GM23338 (cell line): Measurements from ENCODE around the gene SPANXC. TPM values are rescaled to one million over a fixed set of nuclear protein-coding genes. Genes with fewer than 3 reads are reported as not detected.

ENCODE experiments used
- ATAC-seq: fragments of 200-7000 bp; cut with Tn5 transposase; 3 replicates; pipeline ENCODE4 v1.9.1; 2020
- DNase-seq: peaks from one replicate; pipeline ENCODE4 v3.0.0-alpha.2; 2015; ENCODE audit warnings: low spot score
- H2AFZ ChIP-seq: fragments of 200-600 bp; sonication (generic); 2 replicates; pipeline ENCODE4 v1.8.0; 2016; ENCODE audit warnings: antibody characterized with exemption, mild to moderate bottlenecking, moderate library complexity
- H3F3A ChIP-seq: fragments of 200-600 bp; sonication (generic); replicated peaks from 2 replicates; pipeline ENCODE4 v1.8.0; 2017; ENCODE audit warnings: antibody characterized with exemption, mixed run types, low read depth
- H3K27ac ChIP-seq: fragments of 200-600 bp; sonication (generic); 2 replicates; pipeline ENCODE4 v1.6.1; 2016; ENCODE audit warnings: low read depth
- H3K27me3 ChIP-seq: fragments of 200-600 bp; sonication (generic); 2 replicates; pipeline ENCODE4 v1.8.0; 2016; ENCODE audit warnings: mild to moderate bottlenecking, mixed run types, moderate library complexity; ENCODE audit not compliant: insufficient read depth
- H3K36me3 ChIP-seq: fragments of 200-600 bp; sonication (generic); 2 replicates; pipeline ENCODE4 v1.8.0; 2016; ENCODE audit warnings: mild to moderate bottlenecking; ENCODE audit not compliant: insufficient read depth
- H3K4me1 ChIP-seq: fragments of 200-600 bp; sonication (generic); 2 replicates; pipeline ENCODE4 v1.8.0; 2016; ENCODE audit warnings: mild to moderate bottlenecking, moderate library complexity; ENCODE audit not compliant: insufficient read depth
- H3K4me2 ChIP-seq: fragments of 200-600 bp; sonication (generic); 2 replicates; pipeline ENCODE4 v1.7.1; 2017; ENCODE audit warnings: mixed run types
- H3K4me3 ChIP-seq: fragments of 200-600 bp; sonication (generic); 2 replicates; pipeline ENCODE4 v1.6.1; 2016; ENCODE audit warnings: mixed run types
- H3K79me2 ChIP-seq: fragments of 200-600 bp; sonication (generic); replicated peaks from 2 replicates; pipeline ENCODE4 v1.8.0; 2017; ENCODE audit warnings: mild to moderate bottlenecking; ENCODE audit not compliant: insufficient read depth
- H3K9me2 ChIP-seq: fragments of 200-600 bp; sonication (generic); 2 replicates; pipeline ENCODE4 v1.8.0; 2017; ENCODE audit not compliant: insufficient read depth
- H4K20me1 ChIP-seq: fragments of 200-600 bp; sonication (generic); replicated peaks from 2 replicates; pipeline ENCODE4 v1.8.0; 2017; ENCODE audit warnings: mild to moderate bottlenecking; ENCODE audit not compliant: insufficient read depth
- H3K27ac Mint-ChIP-seq: 2 replicates; pipeline ENCODE4 v1.8.0; 2020; ENCODE audit warnings: inconsistent platforms, mild to moderate bottlenecking, moderate library complexity, mixed read lengths
- H3K27me3 Mint-ChIP-seq: 3 replicates; pipeline ENCODE4 v1.8.0; 2022; ENCODE audit warnings: low read depth, mild to moderate bottlenecking, moderate library complexity, mixed read lengths, inconsistent platforms; ENCODE audit not compliant: insufficient read depth, poor library complexity
- H3K36me3 Mint-ChIP-seq: 3 replicates; pipeline ENCODE4 v1.8.0; 2021; ENCODE audit warnings: low read depth, mild to moderate bottlenecking, inconsistent platforms, moderate library complexity, mixed read lengths
- H3K4me1 Mint-ChIP-seq: 3 replicates; pipeline ENCODE4 v1.8.0; 2020; ENCODE audit warnings: mild to moderate bottlenecking, inconsistent platforms, mixed read lengths
- H3K4me3 Mint-ChIP-seq: 3 replicates; pipeline ENCODE4 v1.8.0; 2021; ENCODE audit warnings: moderate library complexity, mild to moderate bottlenecking, inconsistent platforms, mixed read lengths
- H3K9me3 Mint-ChIP-seq: 3 replicates; pipeline ENCODE4 v1.8.0; 2020; ENCODE audit warnings: moderate library complexity, mild to moderate bottlenecking, inconsistent platforms, mixed read lengths
- CTCF ChIP-seq, 2 experiments: fragments of 200-600 bp in 1 of 2; sonication (generic) in 1 of 2; conservative IDR thresholded peaks; 2 replicates each; pipeline versions ENCODE4 v1.5.1 to v1.6.1; 2016 to 2017; ENCODE audit warnings: antibody characterized with exemption in 2 of 2, low read depth in 2 of 2, mild to moderate bottlenecking in 2 of 2, moderate library complexity in 1 of 2
- ETS1 ChIP-seq: IDR thresholded peaks from 2 replicates; pipeline ENCODE4 v1.6.1; 2016; ENCODE audit warnings: antibody characterized with exemption
- EZH2 ChIP-seq: fragments of 200-600 bp; sonication (generic); IDR thresholded peaks from one replicate; pipeline ENCODE4 v1.8.0; 2017; ENCODE audit warnings: antibody characterized with exemption, mild to moderate bottlenecking, low read depth; ENCODE audit not compliant: unreplicated experiment
- EZH2phosphoT487 ChIP-seq: fragments of 200-600 bp; sonication (generic); IDR thresholded peaks from one replicate; pipeline ENCODE4 v1.8.1; 2018; ENCODE audit warnings: antibody characterized with exemption; ENCODE audit not compliant: unreplicated experiment
- JUNB ChIP-seq: IDR thresholded peaks from one replicate; pipeline ENCODE4 v1.6.1; 2016; ENCODE audit warnings: antibody characterized with exemption; ENCODE audit not compliant: unreplicated experiment
- POLR2AphosphoS5 ChIP-seq: IDR thresholded peaks from 2 replicates; pipeline ENCODE4 v1.6.1; 2016; ENCODE audit warnings: antibody characterized with exemption, low read depth
- REST ChIP-seq: IDR thresholded peaks from one replicate; pipeline ENCODE4 v1.6.1; 2018; ENCODE audit warnings: antibody characterized with exemption; ENCODE audit not compliant: unreplicated experiment
- ZNF114 ChIP-seq: fragments of 250-450 bp; sonication (Bioruptor Pico); IDR thresholded peaks from 2 replicates; pipeline ENCODE4 v1.5.0; 2020; ENCODE audit warnings: mild to moderate bottlenecking, moderate library complexity
- polyA plus RNA-seq: library from polyadenylated mRNA; unstranded; fragments of >200 nt; fragmentation: Nextera tagmentation; extraction: Ambion mirVana; gene quantifications from 2 replicates; pipeline ENCODE4 v1.2.1, GENCODE V29; 2016
- total RNA-seq: library from RNA; depleted of rRNA; stranded (reverse); fragments of >200 nt; shearing (Covaris generic); gene quantifications from 2 replicates; pipeline ENCODE4 v1.2.3, GENCODE V29; 2014

SPANXC gene
- total and polyA plus RNA-seq, 2 experiments from 2014 or later, result not detected

DNA sequence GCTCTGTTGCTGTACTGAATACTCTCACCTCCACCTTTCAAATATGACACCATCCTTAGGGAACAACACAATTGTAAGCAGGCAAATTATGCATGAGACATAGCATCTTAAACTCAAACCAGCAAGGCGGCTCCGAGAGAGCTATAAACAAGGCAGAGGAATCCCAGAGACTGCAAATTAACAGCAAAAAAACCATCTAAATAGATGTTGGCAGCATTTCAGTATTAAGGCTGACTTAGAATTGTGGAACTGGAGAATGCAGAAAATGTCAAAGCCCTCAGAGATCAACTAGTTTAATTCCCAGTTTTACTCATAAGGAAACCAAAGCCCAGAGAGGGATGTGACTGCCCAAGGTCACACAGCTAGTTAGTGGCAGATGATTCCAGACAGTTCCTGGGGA is 37.2 kb upstream of the SPANXC start (continued):
- no peak for TF ChIP-seq POLR2AphosphoS5
- TF ChIP-seq JUNB, result no peak
- no peak for TF ChIP-seq EZH2
- TF ChIP-seq ZNF114 (CRISPR knock-in tag), result no peak

- no peaks in the 10 kb centered on the region for H3K27me3 Mint-ChIP-seq
- H3K9me3 Mint-ChIP-seq, result no peaks in the 10 kb centered on the region
- H3K4me3 Mint-ChIP-seq, result no peak overlapping the region
- peak; percentile 86 for ATAC-seq
- H3K36me3 Mint-ChIP-seq, result no peaks in the 10 kb centered on the region
- Histone ChIP-seq H4K20me1 (no peaks in the 10 kb centered on the region), H3K27ac (no peak overlapping the region), H3K79me2 (no peaks in the 10 kb centered on the region), H3K9me2 (no peaks in the 10 kb centered on the region), H3K36me3 (no peaks in the 10 kb centered on the region), H3K4me1 (no peaks in the 10 kb centered on the region), H3K4me2 (no peak overlapping the region), H3F3A (no peaks in the 10 kb centered on the region), H3K27me3 (no peaks in the 10 kb centered on the region), H3K4me3 (no peak overlapping the region), H2AFZ (no peak overlapping the region)
- DNase-seq, result peak; percentile 53
- H3K4me1 Mint-ChIP-seq, result no peaks in the 10 kb centered on the region
- no peak overlapping the region for H3K27ac Mint-ChIP-seq
- TF ChIP-seq EZH2phosphoT487, result no peak
- no peak for TF ChIP-seq REST
- TF ChIP-seq POLR2AphosphoS5, result no peak
- peak; percentile 66 to 70 for TF ChIP-seq CTCF (conservative IDR thresholded peaks at IDR 0.05; ENCODE audit: low read depth in 2 of 2)
- no peak for TF ChIP-seq ETS1
- TF ChIP-seq ZNF114 (CRISPR knock-in tag), result no peak
These were observed 36.0 kb upstream of the SPANXC start for GRCh38 chrX:141278306-141278705.
